Erythroblast (primary cell): ENCODE data around the gene STPG3.

ENCODE experiments used
- DNase-seq, 2 experiments: peaks; one replicate each; lab custom pipeline; 2025; lab: John Stamatoyannopoulos, UW
- GATA1 ChIP-seq: IDR thresholded peaks from 2 replicates; pipeline ENCODE4 v1.6.1; 2011; ENCODE audit warnings: low read depth, mild to moderate bottlenecking, control low read depth, low read length, moderate library complexity
- POLR2A ChIP-seq: IDR thresholded peaks from 2 replicates; pipeline ENCODE4 v1.6.1; 2011; ENCODE audit warnings: mild to moderate bottlenecking, low read length

Gene STPG3

DNA sequence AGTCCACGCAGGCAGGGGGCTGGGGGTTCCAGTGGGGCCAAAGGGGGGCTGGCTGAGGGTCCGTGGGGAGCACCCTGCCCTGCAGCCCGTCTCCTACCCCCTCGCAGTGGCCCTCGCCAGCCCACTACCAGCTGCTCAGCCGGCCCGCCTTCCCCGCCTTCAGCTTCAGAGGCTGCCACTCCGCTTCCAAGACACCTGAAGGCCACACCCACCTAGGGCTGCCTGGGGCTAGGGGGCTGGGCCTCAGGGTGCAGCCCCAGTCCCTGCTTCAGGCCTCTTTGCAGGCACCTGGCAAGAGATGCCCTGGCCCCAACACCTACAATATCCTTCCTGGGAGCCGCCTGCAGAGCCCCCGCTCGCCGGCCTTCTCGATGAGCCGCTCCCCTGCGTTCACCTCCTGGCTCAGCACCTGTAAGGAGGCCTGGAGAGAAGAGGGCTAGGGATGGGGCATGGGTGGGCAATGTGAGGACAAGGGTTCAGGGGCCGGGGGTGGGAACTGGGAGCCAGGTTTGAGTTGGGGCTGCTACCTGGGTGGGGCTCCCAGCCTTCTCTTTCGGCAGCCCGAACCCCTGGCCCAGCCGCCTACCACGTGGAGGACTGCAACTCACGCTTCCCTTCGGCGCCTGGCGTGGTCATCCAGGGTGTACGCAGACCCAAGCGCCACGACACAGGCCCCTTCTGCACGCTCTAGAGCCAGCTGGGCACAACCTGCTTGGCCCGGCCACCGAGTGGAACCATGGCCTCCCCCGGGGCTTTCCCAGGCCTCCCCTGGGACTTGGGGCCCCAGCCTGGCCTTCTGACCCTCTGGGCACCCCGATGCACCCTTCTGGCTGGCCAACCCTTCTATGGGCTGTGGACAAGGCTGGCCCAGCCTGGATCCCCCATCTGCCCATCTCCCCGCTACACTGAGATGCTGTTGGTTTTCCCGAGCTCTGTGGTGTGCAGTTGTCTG is 1.7 kb downstream of the STPG3 start:
- no peak for DNase-seq
- no peak for TF ChIP-seq POLR2A
- no peak for TF ChIP-seq GATA1

DNA sequence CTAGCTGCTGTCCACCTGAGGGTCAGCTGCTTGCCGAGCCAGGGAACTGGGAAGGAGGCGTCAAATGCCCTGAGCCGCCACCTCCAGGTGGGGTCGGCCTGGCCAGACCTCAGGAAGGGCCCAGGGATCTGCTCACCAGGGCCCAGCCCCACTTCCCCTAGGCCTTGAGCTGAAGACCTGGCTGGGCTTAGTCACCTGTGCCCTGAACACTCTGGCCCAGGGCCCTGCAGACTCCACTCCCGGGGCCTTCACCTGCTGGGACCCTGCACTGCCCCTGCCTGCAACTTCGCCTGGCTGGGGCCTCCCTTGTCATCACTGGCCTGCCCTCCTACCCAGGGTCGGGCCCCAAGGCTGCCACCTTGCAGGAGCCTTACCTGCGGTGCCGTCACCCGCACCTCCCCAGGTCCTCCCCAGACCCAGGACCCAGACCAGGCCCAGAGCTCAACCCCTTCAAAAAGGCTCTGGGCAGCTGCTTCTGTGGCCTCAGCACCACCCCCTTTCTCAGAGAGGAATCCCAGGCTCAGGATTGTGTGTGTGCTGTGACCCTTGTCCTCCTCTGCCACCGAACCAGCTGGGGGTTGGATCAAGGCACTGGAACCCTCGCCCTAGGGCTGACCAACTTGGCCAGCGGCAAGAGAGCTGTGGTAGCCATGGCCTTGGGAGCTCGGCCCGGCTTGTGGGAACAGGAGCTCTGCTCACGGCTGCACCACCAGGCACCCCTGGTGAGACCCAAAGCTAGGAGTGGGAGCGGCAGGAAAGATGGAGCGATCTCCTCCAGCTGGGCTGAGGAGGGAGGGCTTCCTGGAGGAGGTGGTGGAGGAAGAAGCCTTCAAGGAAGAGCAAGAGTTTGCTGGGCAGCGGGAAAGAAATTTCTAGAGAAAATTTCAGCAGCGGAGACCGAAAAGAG is 2.9 kb downstream of the STPG3 start:
- DNase-seq, result no peak
- no peak for TF ChIP-seq POLR2A
- TF ChIP-seq GATA1, result no peak

DNA sequence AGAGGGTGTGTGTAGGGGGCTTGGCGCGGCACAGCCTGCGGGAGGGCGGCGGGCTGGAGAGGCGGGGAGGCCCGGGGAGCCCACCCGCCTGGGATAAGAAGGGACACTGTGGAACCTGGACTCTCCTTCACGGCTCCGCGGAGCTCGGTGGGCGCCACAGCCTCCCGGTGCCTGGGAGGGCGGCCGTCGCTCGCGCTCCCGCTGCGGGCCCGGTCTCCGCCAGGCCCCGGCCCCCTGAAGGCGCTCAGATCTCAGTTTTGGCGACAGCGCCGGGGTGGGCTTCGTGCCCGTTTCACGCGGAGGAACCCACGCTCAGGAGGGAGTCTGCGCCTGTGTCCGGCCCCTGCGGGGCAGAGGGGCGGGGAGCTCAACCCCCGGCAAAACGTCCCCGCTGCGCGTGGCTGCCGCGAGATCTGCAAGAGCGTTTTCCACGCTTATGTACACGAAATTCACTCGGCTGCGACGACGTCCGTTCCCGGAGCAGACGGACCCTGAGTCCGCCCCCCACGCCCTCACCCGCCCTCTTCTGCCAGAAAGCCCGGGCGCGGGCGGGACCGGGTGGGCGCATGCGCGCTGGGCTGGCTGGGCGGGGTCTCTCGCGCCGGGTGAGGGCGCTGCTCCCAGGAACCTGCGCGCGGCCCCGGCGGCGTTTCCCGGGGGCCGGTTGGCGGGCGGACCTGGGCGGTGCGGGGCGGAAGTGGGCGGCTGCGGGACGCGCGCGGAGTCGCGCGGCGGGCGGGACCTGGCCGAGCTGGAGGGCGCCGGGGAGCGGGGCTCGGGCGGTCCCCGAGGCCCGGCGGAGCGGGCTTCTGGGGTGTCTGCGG is 3.8 kb downstream of the STPG3 start, which contains the start of gene NELFB:
Gene NELFB, plus strand, starts transcription at position 704 of the 824 bp plus-strand sequence.
- TF ChIP-seq POLR2A (peak; percentile 72), GATA1 (no peak)
- DNase-seq, result peak; percentile 94 to 98

DNA sequence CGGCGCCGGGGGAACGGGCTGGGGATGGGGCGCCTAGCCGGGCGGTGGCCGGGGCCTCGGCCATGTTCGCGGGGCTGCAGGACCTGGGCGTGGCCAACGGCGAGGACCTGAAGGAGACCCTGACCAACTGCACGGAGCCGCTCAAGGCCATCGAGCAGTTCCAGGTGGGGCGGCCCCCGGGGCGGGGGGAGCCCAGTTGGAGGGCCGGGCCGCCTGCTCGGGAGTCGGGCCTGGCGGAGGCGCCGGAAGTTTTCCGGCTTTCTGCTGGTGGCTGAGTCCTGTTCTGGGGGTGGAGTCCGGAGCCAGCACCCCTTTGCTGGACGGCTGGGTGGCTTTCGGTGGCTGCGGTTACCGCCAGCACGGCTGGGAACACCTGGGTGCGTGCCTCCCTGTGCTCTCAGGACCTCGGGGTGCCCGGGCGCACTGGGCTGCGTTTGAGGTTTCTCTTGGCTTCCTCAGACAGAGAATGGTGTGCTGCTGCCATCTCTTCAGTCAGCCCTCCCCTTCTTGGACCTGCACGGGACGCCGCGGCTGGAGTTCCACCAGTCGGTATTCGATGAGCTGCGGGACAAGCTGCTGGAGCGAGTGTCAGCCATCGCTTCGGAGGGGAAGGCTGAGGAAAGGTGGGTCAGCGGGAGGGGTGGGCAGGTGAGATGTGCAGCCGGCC is 4.5 kb downstream of the STPG3 start:
- no peak for DNase-seq
- no peak for TF ChIP-seq GATA1
- TF ChIP-seq POLR2A, result no peak

DNA sequence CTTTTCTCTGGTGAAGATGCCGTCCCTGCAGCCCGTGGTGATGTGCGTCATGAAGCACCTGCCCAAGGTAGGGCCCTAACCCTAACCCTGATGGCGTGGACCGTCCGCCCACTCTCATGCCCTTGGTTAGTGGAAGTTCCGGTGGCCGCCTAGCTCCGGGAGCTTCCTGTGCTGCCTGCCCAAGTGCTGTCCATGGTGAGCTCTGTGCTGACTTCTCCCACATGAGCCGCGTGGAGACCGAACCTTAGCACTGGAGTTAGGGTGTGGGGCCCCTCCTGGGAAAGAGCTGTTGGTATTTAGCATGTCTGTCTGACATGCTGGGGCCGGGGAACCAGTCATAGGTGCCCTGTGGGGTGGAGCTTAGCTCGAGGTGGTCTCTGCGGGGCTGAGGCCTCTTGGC is 5.3 kb downstream of the STPG3 start:
- TF ChIP-seq GATA1 (no peak), POLR2A (no peak)
- DNase-seq, result no peak

DNA sequence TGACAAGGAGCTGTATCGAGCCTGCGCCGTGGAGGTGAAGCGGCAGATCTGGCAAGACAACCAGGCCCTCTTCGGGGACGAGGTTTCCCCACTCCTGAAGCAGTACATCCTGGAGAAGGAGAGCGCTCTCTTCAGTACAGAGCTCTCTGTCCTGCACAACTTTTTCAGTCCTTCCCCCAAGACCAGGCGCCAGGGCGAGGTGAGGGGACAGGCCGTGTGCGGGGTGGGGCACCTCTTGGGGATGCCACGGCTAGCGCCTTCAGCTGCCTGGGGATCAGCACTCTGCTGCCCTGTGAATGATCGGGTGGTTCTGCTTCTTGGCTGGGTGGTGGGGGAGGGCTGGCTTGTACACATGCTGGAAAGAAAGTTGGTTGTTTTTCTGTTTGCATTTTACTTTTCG is 5.8 kb downstream of the STPG3 start:
- no peak for TF ChIP-seq POLR2A
- no peak for TF ChIP-seq GATA1
- peak in 1 of 2 experiments; percentile 35 for DNase-seq

DNA sequence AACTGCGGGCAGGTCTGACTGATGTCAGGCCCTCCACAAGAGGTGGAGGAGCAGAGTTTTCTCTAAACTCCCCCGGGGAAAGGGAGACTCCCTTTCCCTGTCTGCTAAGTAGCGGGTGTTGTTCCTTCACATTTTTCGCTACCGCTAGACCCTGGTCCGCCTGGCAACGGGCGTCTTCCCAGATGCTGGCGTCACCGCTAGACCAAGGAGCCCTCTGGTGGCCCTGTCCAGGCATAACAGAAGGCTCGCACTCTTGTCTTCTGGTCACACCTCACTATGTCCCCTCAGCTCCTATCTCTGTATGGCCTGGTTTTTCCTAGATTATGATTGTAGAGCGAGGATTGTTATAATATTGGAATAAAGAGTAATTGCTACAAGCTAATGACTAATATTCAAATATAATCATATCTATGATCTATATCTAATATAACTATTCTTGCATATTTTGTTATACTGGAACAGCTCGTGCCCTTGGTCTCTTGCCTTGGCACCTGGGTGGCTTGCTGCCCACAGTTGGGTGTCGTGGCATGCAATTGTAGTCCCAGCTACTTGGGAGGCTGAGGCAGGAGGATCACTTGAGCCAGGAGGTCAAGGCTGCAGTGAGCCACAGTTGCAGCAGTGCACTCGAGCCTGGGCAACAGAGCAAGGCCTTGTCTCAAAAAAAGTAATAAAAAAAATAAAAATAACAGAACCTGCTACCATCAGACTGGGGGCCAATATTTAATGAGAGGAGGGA is 11.3 kb downstream of the STPG3 start:
- peak; percentile 32 to 41 for DNase-seq

DNA sequence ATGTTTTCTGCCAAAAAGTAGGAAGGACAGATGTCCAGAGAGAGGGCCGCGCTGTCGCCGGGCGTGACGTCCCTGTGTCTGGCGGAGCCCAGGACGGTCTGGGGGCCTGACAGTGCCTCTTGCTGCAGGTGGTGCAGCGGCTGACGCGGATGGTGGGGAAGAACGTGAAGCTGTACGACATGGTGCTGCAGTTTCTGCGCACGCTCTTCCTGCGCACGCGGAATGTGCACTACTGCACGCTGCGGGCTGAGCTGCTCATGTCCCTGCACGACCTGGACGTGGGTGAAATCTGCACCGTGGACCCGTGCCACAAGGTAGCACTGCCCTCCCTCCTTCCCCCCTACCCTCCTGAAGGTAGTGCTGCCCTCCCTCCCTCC is 11.8 kb downstream of the STPG3 start:
- DNase-seq, result no peak
- no peak for TF ChIP-seq POLR2A
- TF ChIP-seq GATA1, result no peak

DNA sequence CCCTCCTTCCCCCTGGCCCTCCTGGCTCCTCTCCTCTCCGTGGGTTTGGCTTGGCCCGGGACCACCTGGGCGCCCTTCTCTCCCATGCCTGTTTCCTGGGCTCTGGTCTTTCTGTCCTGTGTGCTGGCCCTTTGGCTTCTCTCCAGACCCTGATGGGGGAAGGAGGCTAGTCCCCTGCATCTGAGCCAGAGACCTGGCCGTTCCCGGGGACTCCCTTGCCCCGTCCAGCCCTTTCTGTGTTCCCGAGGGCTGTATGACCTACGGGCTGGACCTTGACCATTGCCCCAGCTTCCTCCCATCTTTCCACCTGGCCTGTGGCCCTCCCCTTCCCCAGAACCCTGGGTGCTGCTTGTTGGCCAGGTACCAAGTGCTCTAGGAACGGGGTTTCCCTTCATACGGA is 12.4 kb downstream of the STPG3 start:
- DNase-seq, result no peak
- no peak for TF ChIP-seq POLR2A
- no peak for TF ChIP-seq GATA1

DNA sequence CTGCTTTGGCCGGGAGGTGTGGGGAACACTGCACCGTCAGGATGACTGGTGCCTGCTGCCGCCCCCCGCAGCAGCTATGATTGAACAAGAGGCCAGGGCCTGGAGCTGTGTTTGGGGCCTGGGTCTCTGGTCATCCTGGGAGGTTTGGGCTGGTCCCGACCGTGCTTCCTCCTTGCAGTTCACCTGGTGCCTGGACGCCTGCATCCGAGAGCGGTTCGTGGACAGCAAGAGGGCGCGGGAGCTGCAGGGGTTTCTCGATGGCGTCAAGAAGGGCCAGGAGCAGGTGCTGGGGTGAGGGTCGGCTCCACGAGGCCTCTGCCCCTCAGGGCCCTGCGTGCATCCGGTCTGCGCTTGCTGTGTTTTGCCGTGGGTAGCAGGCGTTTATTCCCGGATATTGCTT is 13.0 kb downstream of the STPG3 start:
- DNase-seq, result no peak
- TF ChIP-seq POLR2A (no peak), GATA1 (no peak)

DNA sequence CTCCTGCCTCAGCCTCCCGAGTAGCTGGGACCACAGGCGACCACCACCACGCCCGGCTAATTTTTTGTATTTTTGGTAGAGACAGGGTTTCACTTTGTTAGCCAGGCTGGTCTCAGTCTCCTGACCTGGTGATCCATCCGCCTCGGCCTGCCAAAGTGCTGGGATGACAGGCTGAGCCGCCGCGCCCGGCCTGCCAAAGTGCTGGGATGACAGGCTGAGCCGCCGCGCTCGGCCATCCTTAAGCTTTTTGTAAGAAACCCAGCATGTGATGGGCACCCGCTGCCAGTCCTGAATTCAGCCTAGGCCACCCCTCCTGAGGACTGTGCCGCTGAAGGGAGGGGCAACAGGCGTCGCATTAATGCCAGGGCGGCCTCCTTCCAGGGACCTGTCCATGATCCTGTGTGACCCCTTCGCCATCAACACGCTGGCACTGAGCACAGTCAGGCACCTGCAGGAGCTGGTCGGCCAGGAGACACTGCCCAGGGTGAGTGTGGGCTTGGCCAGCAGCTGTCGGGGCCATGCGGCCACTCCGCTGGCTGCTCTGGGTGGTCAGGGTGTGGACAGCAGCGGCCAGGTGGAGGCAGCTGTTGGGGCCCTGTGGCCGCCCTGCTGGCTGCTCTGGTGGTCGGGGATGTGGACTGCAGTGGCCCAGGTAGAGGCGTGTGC is 14.5 kb downstream of the STPG3 start:
- TF ChIP-seq GATA1, result no peak
- no peak for TF ChIP-seq POLR2A
- DNase-seq, result no peak

DNA sequence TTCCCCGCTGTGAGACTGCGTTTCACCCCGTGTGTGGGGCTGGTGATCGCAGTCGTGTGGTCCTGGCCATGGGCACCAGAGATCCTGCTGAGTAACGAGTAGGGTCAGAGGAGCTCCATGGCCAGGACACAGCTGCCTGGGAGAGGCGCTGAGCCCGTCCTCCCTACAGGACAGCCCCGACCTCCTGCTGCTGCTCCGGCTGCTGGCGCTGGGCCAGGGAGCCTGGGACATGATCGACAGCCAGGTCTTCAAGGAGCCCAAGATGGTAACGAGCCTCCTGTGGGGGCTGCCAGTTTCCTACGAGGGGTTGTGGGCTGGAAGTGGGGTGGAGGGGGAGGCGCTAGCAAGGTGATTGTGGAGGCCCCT is 15.1 kb downstream of the STPG3 start:
- no peak for DNase-seq

More for the DNA sequence above, 15.1 kb downstream of the STPG3 start:
- TF ChIP-seq GATA1 (no peak), POLR2A (no peak)
